Measurements from ENCODE around the gene SCARB1.

Gene SCARB1

DNA sequence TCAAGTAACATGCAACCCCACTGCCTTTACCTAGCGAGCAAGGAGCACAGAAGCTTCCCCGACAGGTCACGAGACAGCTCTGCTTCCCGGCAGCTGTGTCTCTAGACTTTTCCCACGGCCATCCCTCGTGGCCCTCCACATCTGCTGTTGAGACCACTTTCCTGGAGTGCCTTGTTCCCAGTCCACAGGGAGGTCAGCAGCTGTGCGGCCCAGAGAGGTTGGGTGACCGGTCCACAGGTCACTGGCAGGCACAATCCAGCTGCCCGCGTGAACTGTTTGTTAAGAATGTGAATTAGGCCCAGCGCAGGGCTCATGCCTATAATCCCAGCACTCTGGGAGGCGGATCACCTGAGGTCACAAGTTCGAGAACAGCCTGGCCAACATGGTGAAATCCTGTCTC, 71.5 kb downstream of the SCARB1 start:
- no peaks in the 10 kb centered on the region for H3K79me2 ChIP-seq (ENCODE audit: low read length)
- TF ChIP-seq EZH2phosphoT487 (IDR thresholded peaks at IDR 0.05; ENCODE audit: low read length) (no peak), EZH2 (optimal IDR thresholded peaks at IDR 0.05; ENCODE audit: low read depth, low read length) (no peak)
- TF ChIP-seq, protein P1, sequence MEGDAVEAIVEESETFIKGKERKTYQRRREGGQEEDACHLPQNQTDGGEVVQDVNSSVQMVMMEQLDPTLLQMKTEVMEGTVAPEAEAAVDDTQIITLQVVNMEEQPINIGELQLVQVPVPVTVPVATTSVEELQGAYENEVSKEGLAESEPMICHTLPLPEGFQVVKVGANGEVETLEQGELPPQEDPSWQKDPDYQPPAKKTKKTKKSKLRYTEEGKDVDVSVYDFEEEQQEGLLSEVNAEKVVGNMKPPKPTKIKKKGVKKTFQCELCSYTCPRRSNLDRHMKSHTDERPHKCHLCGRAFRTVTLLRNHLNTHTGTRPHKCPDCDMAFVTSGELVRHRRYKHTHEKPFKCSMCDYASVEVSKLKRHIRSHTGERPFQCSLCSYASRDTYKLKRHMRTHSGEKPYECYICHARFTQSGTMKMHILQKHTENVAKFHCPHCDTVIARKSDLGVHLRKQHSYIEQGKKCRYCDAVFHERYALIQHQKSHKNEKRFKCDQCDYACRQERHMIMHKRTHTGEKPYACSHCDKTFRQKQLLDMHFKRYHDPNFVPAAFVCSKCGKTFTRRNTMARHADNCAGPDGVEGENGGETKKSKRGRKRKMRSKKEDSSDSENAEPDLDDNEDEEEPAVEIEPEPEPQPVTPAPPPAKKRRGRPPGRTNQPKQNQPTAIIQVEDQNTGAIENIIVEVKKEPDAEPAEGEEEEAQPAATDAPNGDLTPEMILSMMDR (IDR thresholded peaks at IDR 0.05; ENCODE audit: low read length) = no peak
- H3K27ac ChIP-seq (ENCODE audit: low read length) = no peak overlapping the region
- no peaks in the 10 kb centered on the region for H3K27me3 ChIP-seq (replicated peaks; ENCODE audit: insufficient read depth, low read length)
- no peak overlapping the region for H3K4me2 ChIP-seq (ENCODE audit: low read depth, low read length)
- H2AFZ ChIP-seq (ENCODE audit: low read length) = no peak overlapping the region
- DNase-seq = no peak
- H3K36me3 ChIP-seq (replicated peaks; ENCODE audit: insufficient read depth, low read length) = no peaks in the 10 kb centered on the region
- no peak overlapping the region for H3K4me3 ChIP-seq (ENCODE audit: low read length)
- no peak overlapping the region for H3K9ac ChIP-seq (ENCODE audit: low read length)
- H3K4me1 ChIP-seq (ENCODE audit: low read length) = no peaks in the 10 kb centered on the region
- no peaks in the 10 kb centered on the region for H3K9me2 ChIP-seq (replicated peaks; ENCODE audit: insufficient read depth, low read length)
- no peaks in the 10 kb centered on the region for H4K20me1 ChIP-seq (ENCODE audit: insufficient read depth, low read length)
- H3F3A ChIP-seq (ENCODE audit: insufficient read depth, low read length) = no peaks in the 10 kb centered on the region
- no peaks in the 10 kb centered on the region for H3K9me3 ChIP-seq (replicated peaks; ENCODE audit: insufficient read depth, low read length)

DNA sequence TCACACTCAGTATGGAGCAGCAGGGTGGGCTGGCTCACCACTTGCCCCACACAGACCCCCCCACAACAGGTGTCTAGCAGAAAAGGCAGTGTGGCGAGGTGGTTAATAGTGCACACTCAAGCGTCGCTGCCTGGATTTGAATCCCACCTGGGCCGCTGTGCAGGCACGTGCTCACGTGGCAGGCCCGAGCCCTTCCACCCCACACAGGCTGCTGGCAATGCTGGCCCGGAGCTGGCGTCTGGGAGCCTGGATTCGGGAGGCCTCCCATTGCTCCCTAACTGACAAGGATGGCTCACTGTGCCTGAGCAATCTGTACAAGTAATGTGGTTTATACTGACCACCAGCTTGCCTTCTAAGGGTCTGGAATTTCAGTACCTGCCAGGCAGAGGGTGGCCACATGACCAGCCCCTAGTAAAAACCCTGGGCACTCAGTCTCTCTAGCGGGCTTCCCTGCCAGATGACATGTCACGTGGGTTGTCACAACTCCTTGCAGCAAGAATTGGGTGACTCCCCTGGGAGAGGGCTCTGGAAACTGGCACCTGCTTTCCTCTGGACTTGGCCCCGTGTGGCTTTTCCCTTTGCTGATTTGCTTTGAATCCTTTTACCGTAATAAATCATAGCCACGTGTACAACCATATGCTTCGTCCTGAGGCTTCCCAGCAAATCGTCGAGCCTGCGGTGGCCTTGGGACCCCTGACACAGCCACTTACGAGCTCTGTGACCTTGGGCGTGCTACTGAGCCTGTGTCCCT, 72.8 kb downstream of the SCARB1 start:
- Histone ChIP-seq H3K9me3 (replicated peaks; ENCODE audit: insufficient read depth, low read length) (no peaks in the 10 kb centered on the region), H3K4me2 (ENCODE audit: low read depth, low read length) (no peak overlapping the region), H2AFZ (ENCODE audit: low read length) (no peak overlapping the region), H3K79me2 (ENCODE audit: low read length) (no peaks in the 10 kb centered on the region), H3K27me3 (replicated peaks; ENCODE audit: insufficient read depth, low read length) (no peaks in the 10 kb centered on the region), H3F3A (ENCODE audit: insufficient read depth, low read length) (no peaks in the 10 kb centered on the region), H3K9ac (ENCODE audit: low read length) (no peak overlapping the region), H3K36me3 (replicated peaks; ENCODE audit: insufficient read depth, low read length) (no peaks in the 10 kb centered on the region), H4K20me1 (ENCODE audit: insufficient read depth, low read length) (no peaks in the 10 kb centered on the region), H3K4me3 (ENCODE audit: low read length) (no peak overlapping the region), H3K27ac (ENCODE audit: low read length) (no peak overlapping the region), H3K4me1 (ENCODE audit: low read length) (no peaks in the 10 kb centered on the region), H3K9me2 (replicated peaks; ENCODE audit: insufficient read depth, low read length) (no peaks in the 10 kb centered on the region)
- no peak for DNase-seq
- TF ChIP-seq, protein P1 (IDR thresholded peaks at IDR 0.05; ENCODE audit: low read length) = no peak
- TF ChIP-seq EZH2 (optimal IDR thresholded peaks at IDR 0.05; ENCODE audit: low read depth, low read length) (no peak), EZH2phosphoT487 (IDR thresholded peaks at IDR 0.05; ENCODE audit: low read length) (no peak)

DNA sequence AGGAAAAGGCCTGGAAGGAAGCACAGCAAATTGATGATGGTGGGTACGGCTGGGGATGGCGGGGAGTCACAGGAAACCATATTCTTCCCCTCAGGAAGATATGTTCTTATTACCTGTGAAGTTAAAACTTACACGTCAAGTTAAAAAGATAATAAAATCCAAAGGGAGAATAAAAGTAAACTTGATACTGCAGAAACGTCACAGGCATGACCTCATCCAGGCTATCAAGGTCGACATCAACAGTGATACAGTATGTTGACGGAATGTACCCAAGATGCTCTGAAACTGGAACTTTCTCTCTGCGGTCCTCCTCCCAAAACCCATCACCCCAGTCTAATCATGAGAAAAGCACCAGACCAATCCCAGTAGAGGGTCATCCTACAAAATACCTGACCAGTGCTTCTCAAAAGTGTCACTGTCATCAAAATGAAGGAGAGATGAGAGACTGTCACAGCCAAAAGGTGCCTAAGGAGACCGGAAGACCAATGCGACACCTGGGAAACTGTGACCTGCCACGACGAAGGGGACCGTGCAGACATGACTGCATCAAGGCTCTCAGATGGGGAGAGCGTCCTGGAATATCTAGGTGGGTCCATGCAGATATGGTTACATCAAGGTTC, 74.6 kb downstream of the SCARB1 start:
- Histone ChIP-seq H3K4me2 (ENCODE audit: low read depth, low read length) (no peak overlapping the region), H3K4me3 (ENCODE audit: low read length) (no peak overlapping the region), H3K27ac (ENCODE audit: low read length) (no peak overlapping the region), H3K9me3 (replicated peaks; ENCODE audit: insufficient read depth, low read length) (no peaks in the 10 kb centered on the region), H3K79me2 (ENCODE audit: low read length) (no peaks in the 10 kb centered on the region), H3K27me3 (replicated peaks; ENCODE audit: insufficient read depth, low read length) (no peaks in the 10 kb centered on the region), H3K9ac (ENCODE audit: low read length) (no peak overlapping the region), H3K36me3 (replicated peaks; ENCODE audit: insufficient read depth, low read length) (no peaks in the 10 kb centered on the region), H2AFZ (ENCODE audit: low read length) (no peak overlapping the region), H4K20me1 (ENCODE audit: insufficient read depth, low read length) (no peaks in the 10 kb centered on the region), H3K4me1 (ENCODE audit: low read length) (no peaks in the 10 kb centered on the region), H3K9me2 (replicated peaks; ENCODE audit: insufficient read depth, low read length) (no peaks in the 10 kb centered on the region), H3F3A (ENCODE audit: insufficient read depth, low read length) (no peaks in the 10 kb centered on the region)
- TF ChIP-seq EZH2 (optimal IDR thresholded peaks at IDR 0.05; ENCODE audit: low read depth, low read length) (no peak), EZH2phosphoT487 (IDR thresholded peaks at IDR 0.05; ENCODE audit: low read length) (no peak)
- TF ChIP-seq, protein P1 (IDR thresholded peaks at IDR 0.05; ENCODE audit: low read length) = no peak
- no peak for DNase-seq
